GM12878 (cell line): Measurements from ENCODE around the gene KRTAP9-9. TPM values are rescaled to one million over a fixed set of nuclear protein-coding genes. Genes with fewer than 3 reads are reported as not detected.

ENCODE experiments used
- ATAC-seq: fragments of 200-7000 bp; cut with Tn5 transposase; 3 replicates; pipeline ENCODE4 v1.9.1; 2020; ENCODE audit warnings: mild to moderate bottlenecking, moderate library complexity
- BruUV-seq: library from RNA; stranded (reverse); fragments of 400-500 nt; replicated peaks from 2 replicates; lab custom pipeline; 2021; lab: Mats Ljungman, UMichigan
- CTCF ChIA-PET: fragments of 300-600 bp; sonication (Branson Sonifier 250); formaldehyde crosslinking; extraction: SDS; loops from one replicate; lab custom pipeline; 2021; ENCODE audit warnings: inconsistent platforms; lab: Yijun Ruan, JAX
- POLR2A ChIA-PET: fragments of 350-600 bp; formaldehyde crosslinking; extraction: SDS; loops from one replicate; lab custom pipeline; 2021; ENCODE audit warnings: inconsistent platforms; lab: Charles Lee
- RAD21 ChIA-PET: fragments of 300-600 bp; sonication (Branson Sonifier 250); formaldehyde crosslinking; loops from one replicate; lab custom pipeline; 2023; ENCODE audit warnings: antibody characterized with exemption; ENCODE audit not compliant: unreplicated experiment; lab: Charles Lee
- SMC1A ChIA-PET: fragments of 300-600 bp; sonication (Branson Sonifier 250); formaldehyde crosslinking; loops from one replicate; lab custom pipeline; 2023; ENCODE audit not compliant: unreplicated experiment, uncharacterized antibody; lab: Charles Lee
- DNase-seq: peaks from one replicate; pipeline ENCODE4 v3.0.0-alpha.2; 2011; ENCODE audit warnings: low read depth, low spot score
- FAIRE-seq: peaks from 3 replicates; lab custom pipeline; 2011; peaks lifted over from hg19 to GRCh38; lab: Jason Lieb, UNC
- H2AFZ ChIP-seq: 2 replicates; pipeline ENCODE4 v1.6.0; 2011; ENCODE audit warnings: low read depth, low read length, control low read depth; ENCODE audit not compliant: control insufficient read depth
- H3K27ac ChIP-seq: 2 replicates; pipeline ENCODE4 v1.5.1; 2011; ENCODE audit warnings: control low read depth; ENCODE audit not compliant: control insufficient read depth, insufficient read depth
- H3K27me3 ChIP-seq, 2 experiments: replicated peaks in 1 of 2; 2 replicates each; pipeline versions ENCODE4 v1.6.0 to v1.6.1; 2011; ENCODE audit warnings: low read length in 1 of 2; ENCODE audit not compliant: control insufficient read depth in 2 of 2, insufficient read depth in 2 of 2
- H3K36me3 ChIP-seq, 2 experiments: 2 replicates each; pipeline ENCODE4 v1.5.1; 2011; ENCODE audit warnings: low read length in 1 of 2; ENCODE audit not compliant: control insufficient read depth in 2 of 2, insufficient read depth in 2 of 2
- H3K4me1 ChIP-seq: 2 replicates; pipeline ENCODE4 v1.6.1; 2011; ENCODE audit warnings: mild to moderate bottlenecking, low read length, moderate library complexity, mixed read lengths; ENCODE audit not compliant: control insufficient read depth, insufficient read depth
- H3K4me2 ChIP-seq: 2 replicates; pipeline ENCODE4 v1.6.0; 2011; ENCODE audit warnings: control low read depth; ENCODE audit not compliant: control insufficient read depth, insufficient read depth
- H3K4me3 ChIP-seq: fragments of 200-600 bp; sonication (generic); 2 replicates; pipeline ENCODE4 v1.5.1; 2016
- H3K79me2 ChIP-seq: 2 replicates; pipeline ENCODE4 v1.6.0; 2011; ENCODE audit warnings: low read length; ENCODE audit not compliant: control insufficient read depth, insufficient read depth
- H3K9ac ChIP-seq: 2 replicates; pipeline ENCODE4 v1.8.0; 2011; ENCODE audit warnings: low read length, control low read depth, mixed read lengths; ENCODE audit not compliant: control insufficient read depth, insufficient read depth
- H3K9me3 ChIP-seq: replicated peaks from 3 replicates; pipeline ENCODE4 v1.5.1; 2011; ENCODE audit warnings: mild to moderate bottlenecking, low read length; ENCODE audit not compliant: control insufficient read depth, insufficient read depth
- H4K20me1 ChIP-seq: 2 replicates; pipeline ENCODE4 v1.6.0; 2011; ENCODE audit not compliant: control insufficient read depth, insufficient read depth
- CREM ChIP-seq: IDR thresholded peaks from 2 replicates; pipeline ENCODE4 v1.6.1; 2014; ENCODE audit warnings: antibody characterized with exemption, low read depth
- EP300 ChIP-seq, 2 experiments: fragments of 150-350 bp in 1 of 2; IDR thresholded peaks; 2 replicates each; pipeline ENCODE4 v1.6.1; 2011 to 2012; ENCODE audit warnings: low read depth in 2 of 2, low read length in 2 of 2, borderline replicate concordance in 1 of 2, improper control_type of control experiment in 1 of 2, inconsistent platforms in 1 of 2; ENCODE audit not compliant: control insufficient read depth in 1 of 2
- HCFC1 ChIP-seq: fragments of 150-350 bp; IDR thresholded peaks from 2 replicates; pipeline ENCODE4 v1.6.1; 2014; ENCODE audit warnings: low read length
- HDGF ChIP-seq: fragments of 450-650 bp; IDR thresholded peaks from 2 replicates; pipeline ENCODE4 v1.6.1; 2016; ENCODE audit warnings: antibody characterized with exemption
- MAX ChIP-seq: IDR thresholded peaks from 2 replicates; pipeline ENCODE4 v1.6.1; 2012; ENCODE audit warnings: low read depth, low read length, improper control_type of control experiment
- NBN ChIP-seq: fragments of 450-650 bp; IDR thresholded peaks from 2 replicates; pipeline ENCODE4 v1.6.1; 2016
- NFYA ChIP-seq: IDR thresholded peaks from 2 replicates; pipeline ENCODE4 v1.6.1; 2011; ENCODE audit warnings: low read depth, mild to moderate bottlenecking, low read length, improper control_type of control experiment, borderline replicate concordance
- POLR2A ChIP-seq: IDR thresholded peaks from 2 replicates; pipeline ENCODE4 v1.6.1; 2011; ENCODE audit warnings: low read depth, mild to moderate bottlenecking, low read length
- RB1 ChIP-seq: fragments of 450-650 bp; formaldehyde crosslinking; IDR thresholded peaks from 2 replicates; pipeline ENCODE4 v1.6.1; 2017; ENCODE audit warnings: mild to moderate bottlenecking, borderline replicate concordance
- SIX5 ChIP-seq: IDR thresholded peaks from 2 replicates; pipeline ENCODE4 v1.6.1; 2011; ENCODE audit warnings: mild to moderate bottlenecking, low read depth, low read length, moderate library complexity; ENCODE audit not compliant: severe bottlenecking
- ZNF274 ChIP-seq: IDR thresholded peaks from one replicate; pipeline ENCODE4 v1.8.0; 2011; ENCODE audit not compliant: insufficient read length, insufficient read depth
- WGBS: methylation state at CpG from one replicate; pipeline ENCODE4 v1.1.6; 2016; ENCODE audit warnings: low lambda C conversion rate; ENCODE audit not compliant: insufficient replicate concordance, insufficient coverage; ENCODE audit errors: missing lambda C conversion rate; 5-methylcytosine and 5-hydroxymethylcytosine counted together
- in situ Hi-C: fragments of 300-500 bp; cut with MboI; formaldehyde crosslinking; loops from 9 replicates; pipeline ENCODE4 v1.14.3; 2018; ENCODE audit warnings: mixed read lengths
- intact Hi-C: fragments of 100-400 bp; cut with micrococcal nuclease; formaldehyde crosslinking; loops from one replicate; pipeline ENCODE4 v1.14.2; 2022; ENCODE audit not compliant: unreplicated experiment
- polyA plus RNA-seq, 11 experiments: library from polyadenylated mRNA; depleted of rRNA in 4 of 11; unstranded in 6 of 11; stranded (reverse) in 5 of 11; fragments of >200 nt; fragmentation: Nextera tagmentation in 4 of 11; fragmentation: Illumina TruSeq in 1 of 11; extraction: Ambion mirVana in 4 of 11; extraction: Trizol in 1 of 11; gene quantifications; 1 replicate in 1 of 11; 2 replicates in 10 of 11; pipeline versions ENCODE4 v1.2.1 to v1.2.3, GENCODE V29; 2011 to 2016; ENCODE audit warnings: inconsistent platforms in 2 of 11, missing spikeins in 2 of 11, low read depth in 1 of 11
- total RNA-seq, 4 experiments: library from RNA; depleted of rRNA in 3 of 4; stranded (reverse); fragments of >200 nt in 3 of 4; fragmentation: Illumina TruSeq in 1 of 4; extraction: Trizol in 1 of 4; gene quantifications; 2 replicates each; pipeline versions ENCODE4 v1.2.1 to v1.2.3, GENCODE V29; 2013 to 2021
- TF ChIP-seq, protein P1 (sequence below): fragments of 450-650 bp; IDR thresholded peaks from 2 replicates; pipeline ENCODE4 v1.6.1; 2016; ENCODE audit warnings: mild to moderate bottlenecking

The KRTAP9-9 gene
- total and polyA plus RNA-seq, 10 of the 15 experiments (the other 5 are each of a cell fraction or from before 2014, with no cell fraction given) = not detected

DNA sequence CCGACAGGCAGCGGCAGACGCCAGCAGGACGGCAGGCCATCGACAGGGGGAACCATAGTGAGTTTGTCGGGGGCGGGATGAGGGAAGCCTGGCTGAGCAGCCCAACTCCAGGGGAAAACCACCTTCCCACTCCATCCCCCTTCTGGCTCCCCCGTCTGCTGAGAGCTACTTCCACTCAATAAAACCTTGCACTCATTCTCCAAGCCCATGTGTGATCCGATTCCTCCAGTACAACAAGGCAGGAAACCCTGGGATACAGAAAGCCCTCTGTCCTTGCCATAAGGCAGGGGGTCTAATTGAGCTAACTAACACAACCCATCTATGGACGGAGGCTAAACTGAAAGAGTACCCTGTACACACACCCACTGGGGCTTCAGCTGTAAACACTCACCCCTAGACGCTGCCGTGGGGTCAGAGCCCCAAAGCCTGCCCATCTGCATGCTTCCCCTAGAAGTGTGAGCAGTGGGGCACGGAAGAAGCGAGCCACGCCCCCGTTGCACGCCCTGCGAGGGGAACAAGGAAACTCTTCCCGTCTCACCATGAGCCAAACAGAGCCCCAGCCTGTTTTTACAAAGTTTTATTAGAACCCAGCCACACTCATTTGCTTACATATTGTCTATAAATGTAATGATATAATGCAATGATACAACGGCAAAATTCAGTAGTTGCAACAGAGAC lies 43.4 kb downstream of the KRTAP9-9 start:
- no peak for DNase-seq
- Histone ChIP-seq H3K9me3 (no peaks in the 10 kb centered on the region; the same call in 2 of the 3 replicates), H3K27ac (no peak overlapping the region), H3K4me3 (no peak overlapping the region), H3K4me2 (no peak overlapping the region), H2AFZ (no peak overlapping the region), H3K9ac (no peak overlapping the region), H3K27me3 (peaks cover 0 to 2% of the 10 kb centered on the region in 2 experiments; a peak in 1 of 4 replicates), H3K36me3 (no peaks in the 10 kb centered on the region), H3K79me2 (no peaks in the 10 kb centered on the region), H3K4me1 (no peaks in the 10 kb centered on the region), H4K20me1 (no peaks in the 10 kb centered on the region)
- ChIA-PET CTCF (no interaction called here), RAD21 (no interaction called here), SMC1A (no interaction called here), POLR2A (no interaction called here)
- TF ChIP-seq RB1 (no peak), HDGF (no peak), NBN (no peak), POLR2A (no peak), MAX (no peak), SIX5 (no peak), CREM (no peak), NFYA (no peak), EP300 (IDR thresholded peaks at IDR 0.05; ENCODE audit: borderline replicate concordance in 1 of 2, control insufficient read depth in 1 of 2, low read depth in 2 of 2, low read length in 2 of 2) (no peak), HCFC1 (no peak), ZNF274 (no peak)
- TF ChIP-seq, protein P1, sequence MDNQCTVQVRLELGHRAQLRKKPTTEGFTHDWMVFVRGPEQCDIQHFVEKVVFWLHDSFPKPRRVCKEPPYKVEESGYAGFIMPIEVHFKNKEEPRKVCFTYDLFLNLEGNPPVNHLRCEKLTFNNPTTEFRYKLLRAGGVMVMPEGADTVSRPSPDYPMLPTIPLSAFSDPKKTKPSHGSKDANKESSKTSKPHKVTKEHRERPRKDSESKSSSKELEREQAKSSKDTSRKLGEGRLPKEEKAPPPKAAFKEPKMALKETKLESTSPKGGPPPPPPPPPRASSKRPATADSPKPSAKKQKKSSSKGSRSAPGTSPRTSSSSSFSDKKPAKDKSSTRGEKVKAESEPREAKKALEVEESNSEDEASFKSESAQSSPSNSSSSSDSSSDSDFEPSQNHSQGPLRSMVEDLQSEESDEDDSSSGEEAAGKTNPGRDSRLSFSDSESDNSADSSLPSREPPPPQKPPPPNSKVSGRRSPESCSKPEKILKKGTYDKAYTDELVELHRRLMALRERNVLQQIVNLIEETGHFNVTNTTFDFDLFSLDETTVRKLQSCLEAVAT = no peak
- WGBS = 39% methylated on average over 20 of the region's 20 CpGs
- no peak for ATAC-seq
- no TSS peak for BruUV-seq
- intact Hi-C loops = no loop called here
- in situ Hi-C loops = no loop called here
- FAIRE-seq = no peak
